Measurements from ENCODE around the gene ISLR. TPM values are rescaled to one million over a fixed set of nuclear protein-coding genes. Genes with fewer than 3 reads are reported as not detected.

The ISLR gene
- total and polyA plus RNA-seq, 4 donors, result 2.4 to 4.2 (median 3.5) TPM

GRCh38 chr15:74182131-74182530, 8.6 kb downstream of the ISLR start:
- no peak for TF ChIP-seq JUND (IDR thresholded peaks at IDR 0.05)
- no peak for TF ChIP-seq HNF4G (IDR thresholded peaks at IDR 0.05)
- TF ChIP-seq FOXA2 (IDR thresholded peaks at IDR 0.05), result no peak
- TF ChIP-seq RAD21 (IDR thresholded peaks at IDR 0.05), result no peak
- no peak for TF ChIP-seq NR2F2 (IDR thresholded peaks at IDR 0.05)
- TF ChIP-seq GABPA (IDR thresholded peaks at IDR 0.05 in 1 of 2, conservative IDR thresholded peaks at IDR 0.05 in 1 of 2), result no peak
- no peak for TF ChIP-seq YY1 (IDR thresholded peaks at IDR 0.05)
- no peak for TF ChIP-seq MAX (IDR thresholded peaks at IDR 0.05)
- TF ChIP-seq, protein P1, sequence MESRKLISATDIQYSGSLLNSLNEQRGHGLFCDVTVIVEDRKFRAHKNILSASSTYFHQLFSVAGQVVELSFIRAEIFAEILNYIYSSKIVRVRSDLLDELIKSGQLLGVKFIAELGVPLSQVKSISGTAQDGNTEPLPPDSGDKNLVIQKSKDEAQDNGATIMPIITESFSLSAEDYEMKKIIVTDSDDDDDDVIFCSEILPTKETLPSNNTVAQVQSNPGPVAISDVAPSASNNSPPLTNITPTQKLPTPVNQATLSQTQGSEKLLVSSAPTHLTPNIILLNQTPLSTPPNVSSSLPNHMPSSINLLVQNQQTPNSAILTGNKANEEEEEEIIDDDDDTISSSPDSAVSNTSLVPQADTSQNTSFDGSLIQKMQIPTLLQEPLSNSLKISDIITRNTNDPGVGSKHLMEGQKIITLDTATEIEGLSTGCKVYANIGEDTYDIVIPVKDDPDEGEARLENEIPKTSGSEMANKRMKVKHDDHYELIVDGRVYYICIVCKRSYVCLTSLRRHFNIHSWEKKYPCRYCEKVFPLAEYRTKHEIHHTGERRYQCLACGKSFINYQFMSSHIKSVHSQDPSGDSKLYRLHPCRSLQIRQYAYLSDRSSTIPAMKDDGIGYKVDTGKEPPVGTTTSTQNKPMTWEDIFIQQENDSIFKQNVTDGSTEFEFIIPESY (IDR thresholded peaks at IDR 0.05), result no peak
- no peak for TF ChIP-seq REST (IDR thresholded peaks at IDR 0.05)
- TF ChIP-seq CTCF (IDR thresholded peaks at IDR 0.05; ENCODE audit: low read depth, low read length, missing input control), result no peak
- no peak for TF ChIP-seq EGR1 (IDR thresholded peaks at IDR 0.05; ENCODE audit: low read depth in 2 of 2)
- TF ChIP-seq, protein P2, sequence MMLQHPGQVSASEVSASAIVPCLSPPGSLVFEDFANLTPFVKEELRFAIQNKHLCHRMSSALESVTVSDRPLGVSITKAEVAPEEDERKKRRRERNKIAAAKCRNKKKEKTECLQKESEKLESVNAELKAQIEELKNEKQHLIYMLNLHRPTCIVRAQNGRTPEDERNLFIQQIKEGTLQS (IDR thresholded peaks at IDR 0.05), result no peak
- no peak for TF ChIP-seq HNF4A (conservative IDR thresholded peaks at IDR 0.05)
- TF ChIP-seq SP1 (IDR thresholded peaks at IDR 0.05), result no peak
- TF ChIP-seq RXRA (IDR thresholded peaks at IDR 0.05), result no peak
- H3K4me1 ChIP-seq (ENCODE audit: control insufficient read depth in 4 of 4, insufficient read depth in 4 of 4, low read length in 3 of 4), result peaks cover 0 to 4% (median 0%) of the 10 kb centered on the region in 4 donors
- H3K27me3 ChIP-seq (ENCODE audit: control insufficient read depth in 4 of 4, insufficient read depth in 4 of 4, low read length in 3 of 4), result no peaks in the 10 kb centered on the region
- H3K36me3 ChIP-seq (ENCODE audit: control insufficient read depth in 4 of 4, insufficient read depth in 3 of 4, low read depth in 1 of 4, low read length in 3 of 4), result no peaks in the 10 kb centered on the region
- H3K4me3 ChIP-seq (ENCODE audit: low read depth in 1 of 3, low read length in 3 of 3), result no peak overlapping the region
- 91% methylated on average over 8 of the region's 8 CpGs for WGBS
- DNase-seq (ENCODE audit: low spot score), result no peak
- no peak overlapping the region for H3K27ac ChIP-seq (ENCODE audit: low read depth in 1 of 2, low read length in 2 of 2)
- H3K9ac ChIP-seq (ENCODE audit: low read depth in 1 of 2, low read length in 2 of 2), result no peak overlapping the region
- H3K9me3 ChIP-seq (ENCODE audit: control insufficient read depth in 4 of 4, low read length in 3 of 4), result no peaks in the 10 kb centered on the region

- Histone ChIP-seq H3K36me3 (ENCODE audit: control insufficient read depth in 4 of 4, insufficient read depth in 3 of 4, low read depth in 1 of 4, low read length in 3 of 4) (no peaks in the 10 kb centered on the region), H3K27me3 (ENCODE audit: control insufficient read depth in 4 of 4, insufficient read depth in 4 of 4, low read length in 3 of 4) (no peaks in the 10 kb centered on the region), H3K9me3 (ENCODE audit: control insufficient read depth in 4 of 4, low read length in 3 of 4) (no peaks in the 10 kb centered on the region), H3K4me3 (ENCODE audit: low read depth in 1 of 3, low read length in 3 of 3) (no peak overlapping the region), H3K27ac (ENCODE audit: low read depth in 1 of 2, low read length in 2 of 2) (no peak overlapping the region), H3K4me1 (ENCODE audit: control insufficient read depth in 4 of 4, insufficient read depth in 4 of 4, low read length in 3 of 4) (peaks cover 0 to 3% (median 0%) of the 10 kb centered on the region in 4 donors), H3K9ac (ENCODE audit: low read depth in 1 of 2, low read length in 2 of 2) (no peak overlapping the region)
- no peak for TF ChIP-seq REST (IDR thresholded peaks at IDR 0.05)
- TF ChIP-seq MAX (IDR thresholded peaks at IDR 0.05), result no peak
- no peak for TF ChIP-seq RAD21 (IDR thresholded peaks at IDR 0.05)
- TF ChIP-seq NR2F2 (IDR thresholded peaks at IDR 0.05), result no peak
- no peak for TF ChIP-seq JUND (IDR thresholded peaks at IDR 0.05)
- TF ChIP-seq RXRA (IDR thresholded peaks at IDR 0.05), result no peak
- no peak for TF ChIP-seq CTCF (IDR thresholded peaks at IDR 0.05; ENCODE audit: low read depth, low read length, missing input control)
- no peak for TF ChIP-seq FOXA1 (IDR thresholded peaks at IDR 0.05)
- no peak for TF ChIP-seq HNF4A (conservative IDR thresholded peaks at IDR 0.05)
- WGBS, result 72% methylated on average over 12 of the region's 12 CpGs
- DNase-seq (ENCODE audit: low spot score), result no peak
Observed at GRCh38 chr15:74184582-74185091, 11.1 kb downstream of the ISLR start.
